Liver (tissue), 9 donors: ENCODE data around the gene TNFRSF1B. TPM values are rescaled to one million over a fixed set of nuclear protein-coding genes. Genes with fewer than 3 reads are reported as not detected.

Experiments
- DNase-seq: peaks from one replicate; pipeline ENCODE4 v3.0.0-alpha.2; 2017; ENCODE audit warnings: low spot score
- H3K27ac ChIP-seq, 2 donors: one replicate each; pipeline ENCODE4 v1.7.0; 2013; ENCODE audit warnings: inconsistent platforms in 2 of 2, low read length in 2 of 2, control low read depth in 1 of 2, low read depth in 1 of 2, mild to moderate bottlenecking in 1 of 2
- H3K27me3 ChIP-seq, 4 donors: one replicate each; pipeline versions ENCODE4 v1.6.1 to v1.7.0; 2013; ENCODE audit warnings: low read length in 3 of 4, inconsistent platforms in 1 of 4, mild to moderate bottlenecking in 1 of 4, moderate library complexity in 1 of 4; ENCODE audit not compliant: control insufficient read depth in 4 of 4, insufficient read depth in 4 of 4
- H3K36me3 ChIP-seq, 4 donors: one replicate each; pipeline versions ENCODE4 v1.6.1 to v1.7.0; 2013; ENCODE audit warnings: low read length in 3 of 4, mild to moderate bottlenecking in 3 of 4, low read depth in 1 of 4, moderate library complexity in 1 of 4; ENCODE audit not compliant: control insufficient read depth in 4 of 4, insufficient read depth in 3 of 4
- H3K4me1 ChIP-seq, 4 donors: one replicate each; pipeline versions ENCODE4 v1.6.1 to v1.7.0; 2013; ENCODE audit warnings: low read length in 3 of 4, mild to moderate bottlenecking in 3 of 4, moderate library complexity in 1 of 4; ENCODE audit not compliant: control insufficient read depth in 4 of 4, insufficient read depth in 4 of 4
- H3K4me3 ChIP-seq, 3 donors: one replicate each; pipeline versions ENCODE4 v1.6.1 to v1.7.0; 2013; ENCODE audit warnings: low read length in 3 of 3, control low read depth in 1 of 3, low read depth in 1 of 3, mild to moderate bottlenecking in 1 of 3
- H3K9ac ChIP-seq, 2 donors: one replicate each; pipeline ENCODE4 v1.7.0; 2013; ENCODE audit warnings: low read length in 2 of 2, mild to moderate bottlenecking in 2 of 2, moderate library complexity in 2 of 2, control low read depth in 1 of 2, low read depth in 1 of 2
- H3K9me3 ChIP-seq, 4 donors: one replicate each; pipeline versions ENCODE4 v1.6.1 to v1.7.0; 2013; ENCODE audit warnings: low read length in 3 of 4; ENCODE audit not compliant: control insufficient read depth in 4 of 4
- EGR1 ChIP-seq, 2 donors: IDR thresholded peaks; 2 replicates each; pipeline ENCODE4 v1.6.1; 2016 to 2018; ENCODE audit warnings: antibody characterized with exemption in 2 of 2, low read depth in 2 of 2
- FOXA1 ChIP-seq: IDR thresholded peaks from 2 replicates; pipeline ENCODE4 v1.6.1; 2016; ENCODE audit warnings: antibody characterized with exemption
- FOXA2 ChIP-seq: IDR thresholded peaks from 2 replicates; pipeline ENCODE4 v1.6.1; 2016; ENCODE audit warnings: antibody characterized with exemption
- GABPA ChIP-seq, 2 donors: IDR thresholded peaks in 1 of 2; conservative IDR thresholded peaks in 1 of 2; 2 replicates each; pipeline ENCODE4 v1.6.1; 2016; ENCODE audit warnings: antibody characterized with exemption in 2 of 2, mild to moderate bottlenecking in 1 of 2, moderate library complexity in 1 of 2
- HNF4A ChIP-seq, 2 donors: conservative IDR thresholded peaks; 2 replicates each; pipeline ENCODE4 v1.6.1; 2016; ENCODE audit warnings: antibody characterized with exemption in 2 of 2, mild to moderate bottlenecking in 2 of 2
- HNF4G ChIP-seq: IDR thresholded peaks from 2 replicates; pipeline ENCODE4 v1.6.1; 2016; ENCODE audit warnings: antibody characterized with exemption
- JUND ChIP-seq, 2 donors: IDR thresholded peaks; 2 replicates each; pipeline ENCODE4 v1.6.1; 2016; ENCODE audit warnings: antibody characterized with exemption in 2 of 2
- NR2F2 ChIP-seq: IDR thresholded peaks from 2 replicates; pipeline ENCODE4 v1.6.1; 2016; ENCODE audit warnings: antibody characterized with exemption
- RAD21 ChIP-seq, 2 donors: IDR thresholded peaks; 2 replicates each; pipeline ENCODE4 v1.6.1; 2016; ENCODE audit warnings: antibody characterized with exemption in 2 of 2, mild to moderate bottlenecking in 2 of 2
- RXRA ChIP-seq, 2 donors: IDR thresholded peaks; 2 replicates each; pipeline ENCODE4 v1.6.1; 2017 to 2018; ENCODE audit warnings: antibody characterized with exemption in 2 of 2, mild to moderate bottlenecking in 1 of 2
- SP1 ChIP-seq: IDR thresholded peaks from 2 replicates; pipeline ENCODE4 v1.6.1; 2018; ENCODE audit warnings: antibody characterized with exemption, mild to moderate bottlenecking
- TAF1 ChIP-seq: conservative IDR thresholded peaks from 2 replicates; pipeline ENCODE4 v1.6.1; 2016; ENCODE audit warnings: antibody characterized with exemption, mild to moderate bottlenecking
- YY1 ChIP-seq: IDR thresholded peaks from 2 replicates; pipeline ENCODE4 v1.6.1; 2016; ENCODE audit warnings: antibody characterized with exemption, mild to moderate bottlenecking
- WGBS: extraction: QIAGEN DNeasy Blood & Tissue Kit; methylation state at CpG from one replicate; pipeline ENCODE4 v1.1.7; 2013; 5-methylcytosine and 5-hydroxymethylcytosine counted together
- polyA plus RNA-seq, 2 donors: library from polyadenylated mRNA; stranded (reverse) in 1 of 2; unstranded in 1 of 2; fragments of 200-250 nt in 1 of 2; fragments of >200 nt in 1 of 2; fragmentation: Nextera tagmentation in 1 of 2; extraction: Ambion mirVana in 1 of 2; gene quantifications; one replicate each; pipeline versions ENCODE4 v1.2.1 to v1.2.3, GENCODE V29; 2013 to 2015
- total RNA-seq, 2 donors: library from RNA; depleted of rRNA; stranded (reverse); fragments of >200 nt; gene quantifications; one replicate each; pipeline ENCODE4 v1.2.3, GENCODE V29; 2014
- TF ChIP-seq, protein P1 (sequence below): IDR thresholded peaks from 2 replicates; pipeline ENCODE4 v1.6.1; 2016; ENCODE audit warnings: antibody characterized with exemption
- TF ChIP-seq, protein P2 (sequence below): IDR thresholded peaks from 2 replicates; pipeline ENCODE4 v1.6.1; 2016; ENCODE audit warnings: antibody characterized with exemption
- TF ChIP-seq, protein P3 (sequence below): IDR thresholded peaks from 2 replicates; pipeline ENCODE4 v1.6.1; 2016; ENCODE audit warnings: antibody characterized with exemption
- TF ChIP-seq, protein P4 (sequence below): IDR thresholded peaks from 2 replicates; pipeline ENCODE4 v1.6.1; 2016; ENCODE audit warnings: antibody characterized with exemption, mild to moderate bottlenecking
- donor health status: healthy.
- donor health status: healthy.
- donor health status: healthy.
- donor health status: healthy.
- donor health status: healthy.

The TNFRSF1B gene
- total and polyA plus RNA-seq, 4 donors = 7.2 to 19.6 (median 16.5) TPM

DNA sequence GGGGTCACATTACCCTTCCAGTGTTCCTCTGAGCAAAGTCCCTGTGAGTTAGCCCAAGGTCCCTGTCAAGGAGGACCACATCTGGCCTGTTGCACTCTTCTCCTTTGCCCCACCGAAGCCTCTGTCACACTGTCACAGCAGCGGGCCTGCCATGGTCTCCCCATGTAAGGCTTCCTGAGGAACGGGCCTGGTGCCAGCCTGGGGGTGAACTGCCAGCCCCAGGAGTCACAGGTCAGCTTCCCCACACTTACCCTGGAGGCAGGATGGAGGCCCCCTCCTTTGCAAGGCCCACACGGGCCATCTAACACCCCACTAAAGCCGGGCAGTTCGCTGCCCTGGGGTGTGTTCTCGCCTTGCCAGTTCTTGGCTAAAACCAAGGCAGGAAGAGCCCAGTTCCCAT is 14.1 kb downstream of the TNFRSF1B start:
- 76% methylated on average over 7 of the region's 7 CpGs for WGBS
- no peaks in the 10 kb centered on the region for H3K27me3 ChIP-seq
- no peaks in the 10 kb centered on the region for H3K36me3 ChIP-seq
- no peak for DNase-seq
- H3K27ac ChIP-seq = peak overlapping the region; percentile 64 to 87
- H3K9me3 ChIP-seq = no peaks in the 10 kb centered on the region
- peak overlapping the region; percentile 15 for H3K9ac ChIP-seq
- H3K4me3 ChIP-seq = no peak overlapping the region
- H3K4me1 ChIP-seq = peaks cover 25 to 63% (median 44%) of the 10 kb centered on the region in 4 donors
- TF ChIP-seq, protein P1, sequence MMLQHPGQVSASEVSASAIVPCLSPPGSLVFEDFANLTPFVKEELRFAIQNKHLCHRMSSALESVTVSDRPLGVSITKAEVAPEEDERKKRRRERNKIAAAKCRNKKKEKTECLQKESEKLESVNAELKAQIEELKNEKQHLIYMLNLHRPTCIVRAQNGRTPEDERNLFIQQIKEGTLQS = no peak
- no peak for TF ChIP-seq HNF4A (conservative IDR thresholded peaks at IDR 0.05)
- no peak for TF ChIP-seq FOXA1
- TF ChIP-seq NR2F2 = no peak
- TF ChIP-seq, protein P2, sequence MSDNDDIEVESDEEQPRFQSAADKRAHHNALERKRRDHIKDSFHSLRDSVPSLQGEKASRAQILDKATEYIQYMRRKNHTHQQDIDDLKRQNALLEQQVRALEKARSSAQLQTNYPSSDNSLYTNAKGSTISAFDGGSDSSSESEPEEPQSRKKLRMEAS = no peak
- no peak for TF ChIP-seq GABPA (IDR thresholded peaks at IDR 0.05 in 1 of 2, conservative IDR thresholded peaks at IDR 0.05 in 1 of 2)
- no peak for TF ChIP-seq SP1
- no peak for TF ChIP-seq HNF4G
- TF ChIP-seq FOXA2 = no peak
- TF ChIP-seq, protein P3, sequence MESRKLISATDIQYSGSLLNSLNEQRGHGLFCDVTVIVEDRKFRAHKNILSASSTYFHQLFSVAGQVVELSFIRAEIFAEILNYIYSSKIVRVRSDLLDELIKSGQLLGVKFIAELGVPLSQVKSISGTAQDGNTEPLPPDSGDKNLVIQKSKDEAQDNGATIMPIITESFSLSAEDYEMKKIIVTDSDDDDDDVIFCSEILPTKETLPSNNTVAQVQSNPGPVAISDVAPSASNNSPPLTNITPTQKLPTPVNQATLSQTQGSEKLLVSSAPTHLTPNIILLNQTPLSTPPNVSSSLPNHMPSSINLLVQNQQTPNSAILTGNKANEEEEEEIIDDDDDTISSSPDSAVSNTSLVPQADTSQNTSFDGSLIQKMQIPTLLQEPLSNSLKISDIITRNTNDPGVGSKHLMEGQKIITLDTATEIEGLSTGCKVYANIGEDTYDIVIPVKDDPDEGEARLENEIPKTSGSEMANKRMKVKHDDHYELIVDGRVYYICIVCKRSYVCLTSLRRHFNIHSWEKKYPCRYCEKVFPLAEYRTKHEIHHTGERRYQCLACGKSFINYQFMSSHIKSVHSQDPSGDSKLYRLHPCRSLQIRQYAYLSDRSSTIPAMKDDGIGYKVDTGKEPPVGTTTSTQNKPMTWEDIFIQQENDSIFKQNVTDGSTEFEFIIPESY = no peak
- no peak for TF ChIP-seq RAD21 (IDR thresholded peaks at IDR 0.05)
- TF ChIP-seq, protein P4, sequence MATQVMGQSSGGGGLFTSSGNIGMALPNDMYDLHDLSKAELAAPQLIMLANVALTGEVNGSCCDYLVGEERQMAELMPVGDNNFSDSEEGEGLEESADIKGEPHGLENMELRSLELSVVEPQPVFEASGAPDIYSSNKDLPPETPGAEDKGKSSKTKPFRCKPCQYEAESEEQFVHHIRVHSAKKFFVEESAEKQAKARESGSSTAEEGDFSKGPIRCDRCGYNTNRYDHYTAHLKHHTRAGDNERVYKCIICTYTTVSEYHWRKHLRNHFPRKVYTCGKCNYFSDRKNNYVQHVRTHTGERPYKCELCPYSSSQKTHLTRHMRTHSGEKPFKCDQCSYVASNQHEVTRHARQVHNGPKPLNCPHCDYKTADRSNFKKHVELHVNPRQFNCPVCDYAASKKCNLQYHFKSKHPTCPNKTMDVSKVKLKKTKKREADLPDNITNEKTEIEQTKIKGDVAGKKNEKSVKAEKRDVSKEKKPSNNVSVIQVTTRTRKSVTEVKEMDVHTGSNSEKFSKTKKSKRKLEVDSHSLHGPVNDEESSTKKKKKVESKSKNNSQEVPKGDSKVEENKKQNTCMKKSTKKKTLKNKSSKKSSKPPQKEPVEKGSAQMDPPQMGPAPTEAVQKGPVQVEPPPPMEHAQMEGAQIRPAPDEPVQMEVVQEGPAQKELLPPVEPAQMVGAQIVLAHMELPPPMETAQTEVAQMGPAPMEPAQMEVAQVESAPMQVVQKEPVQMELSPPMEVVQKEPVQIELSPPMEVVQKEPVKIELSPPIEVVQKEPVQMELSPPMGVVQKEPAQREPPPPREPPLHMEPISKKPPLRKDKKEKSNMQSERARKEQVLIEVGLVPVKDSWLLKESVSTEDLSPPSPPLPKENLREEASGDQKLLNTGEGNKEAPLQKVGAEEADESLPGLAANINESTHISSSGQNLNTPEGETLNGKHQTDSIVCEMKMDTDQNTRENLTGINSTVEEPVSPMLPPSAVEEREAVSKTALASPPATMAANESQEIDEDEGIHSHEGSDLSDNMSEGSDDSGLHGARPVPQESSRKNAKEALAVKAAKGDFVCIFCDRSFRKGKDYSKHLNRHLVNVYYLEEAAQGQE = no peak
- TF ChIP-seq YY1 = no peak
- TF ChIP-seq TAF1 = no peak
- TF ChIP-seq JUND (IDR thresholded peaks at IDR 0.05) = no peak
- TF ChIP-seq RXRA (IDR thresholded peaks at IDR 0.05) = no peak

DNA sequence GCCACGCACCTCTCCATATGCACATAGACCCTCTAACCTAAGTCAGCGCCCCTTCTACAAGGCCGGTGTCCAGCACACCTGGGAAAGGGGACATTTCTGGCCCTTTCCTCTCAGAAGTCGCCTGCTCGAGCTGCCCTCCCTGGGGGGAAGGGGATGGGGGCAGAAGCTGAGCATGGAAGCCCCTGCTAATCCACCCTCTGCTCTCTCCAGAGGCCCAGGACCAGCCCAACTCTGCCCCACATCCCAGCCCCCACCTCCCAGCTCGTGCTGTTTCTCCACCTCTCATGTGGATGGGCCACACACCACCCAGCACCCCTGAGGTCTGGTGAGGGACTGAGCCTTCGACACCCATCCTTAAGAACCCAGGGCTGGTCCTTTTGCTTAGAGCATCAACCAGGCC is 14.8 kb downstream of the TNFRSF1B start:
- no peaks in the 10 kb centered on the region for H3K9me3 ChIP-seq
- no peak overlapping the region for H3K4me3 ChIP-seq
- H3K27ac ChIP-seq = peak overlapping the region; percentile 55 to 64
- peak overlapping the region in 1 of 2 donors; percentile 15 for H3K9ac ChIP-seq
- no peaks in the 10 kb centered on the region for H3K36me3 ChIP-seq
- no peaks in the 10 kb centered on the region for H3K27me3 ChIP-seq
- peaks cover 30 to 70% (median 51%) of the 10 kb centered on the region in 4 donors for H3K4me1 ChIP-seq
- no peak for DNase-seq
- WGBS = 87% methylated on average over 7 of the region's 7 CpGs
- TF ChIP-seq, protein P1 = no peak
- TF ChIP-seq TAF1 (no peak), SP1 (no peak), FOXA2 (no peak), RAD21 (IDR thresholded peaks at IDR 0.05) (no peak), HNF4A (conservative IDR thresholded peaks at IDR 0.05) (no peak), EGR1 (IDR thresholded peaks at IDR 0.05; ENCODE audit: low read depth in 2 of 2) (no peak)
- TF ChIP-seq, protein P3 = no peak
- TF ChIP-seq, protein P2 = no peak
